H9 (cell line): Measurements from ENCODE around the gene F8. TPM values are rescaled to one million over a fixed set of nuclear protein-coding genes. Genes with fewer than 3 reads are reported as not detected.
"Not testable (repeated sequence)": the region's sequence is repeated elsewhere in the genome, so short reads cannot be mapped to it uniquely, and the experiment has no call there.

Experiments used
- DNase-seq: peaks from one replicate; pipeline ENCODE4 v3.0.0-alpha.2; 2017
- H2AFZ ChIP-seq: one replicate; pipeline ENCODE4 v1.6.1; 2013; ENCODE audit warnings: mild to moderate bottlenecking, low read length, control low read depth, moderate library complexity
- H2AK5ac ChIP-seq: 2 replicates; pipeline ENCODE4 v1.6.1; 2013; ENCODE audit warnings: low read length, control low read depth, mixed read lengths; ENCODE audit not compliant: insufficient read length
- H2BK120ac ChIP-seq: one replicate; pipeline ENCODE4 v1.6.1; 2013; ENCODE audit warnings: low read depth, mild to moderate bottlenecking, low read length, control low read depth, inconsistent platforms; ENCODE audit not compliant: poor library complexity, severe bottlenecking
- H2BK12ac ChIP-seq: 2 replicates; pipeline ENCODE4 v1.6.1; 2013; ENCODE audit warnings: low read length, control low read depth, mixed read lengths, low read depth; ENCODE audit not compliant: insufficient read length
- H2BK15ac ChIP-seq: 2 replicates; pipeline ENCODE4 v1.6.1; 2013; ENCODE audit warnings: low read depth, low read length, control low read depth
- H2BK20ac ChIP-seq: one replicate; pipeline ENCODE4 v1.6.1; 2013; ENCODE audit warnings: low read depth, mild to moderate bottlenecking, low read length, control low read depth, inconsistent platforms; ENCODE audit not compliant: poor library complexity, severe bottlenecking
- H2BK5ac ChIP-seq: 2 replicates; pipeline ENCODE4 v1.6.1; 2013; ENCODE audit warnings: low read length, control low read depth, mixed read lengths; ENCODE audit not compliant: insufficient read length
- H3K14ac ChIP-seq: 2 replicates; pipeline ENCODE4 v1.6.1; 2013; ENCODE audit warnings: low read length, control low read depth; ENCODE audit not compliant: insufficient read depth
- H3K18ac ChIP-seq: 2 replicates; pipeline ENCODE4 v1.6.1; 2013; ENCODE audit warnings: low read depth, mild to moderate bottlenecking, mixed read lengths, low read length, control low read depth; ENCODE audit not compliant: insufficient read length
- H3K23ac ChIP-seq: 2 replicates; pipeline ENCODE4 v1.6.1; 2013; ENCODE audit warnings: low read length, control low read depth, mixed read lengths, low read depth; ENCODE audit not compliant: insufficient read length
- H3K23me2 ChIP-seq: 2 replicates; pipeline ENCODE4 v1.6.1; 2013; ENCODE audit warnings: low read depth, mild to moderate bottlenecking, mixed read lengths, low read length, control low read depth; ENCODE audit not compliant: insufficient read length, poor library complexity, severe bottlenecking
- H3K27ac ChIP-seq: 2 replicates; pipeline ENCODE4 v1.5.1; 2013; ENCODE audit warnings: low read length, control low read depth, mixed read lengths, low read depth; ENCODE audit not compliant: insufficient read length
- H3K27me3 ChIP-seq: 2 replicates; pipeline ENCODE4 v1.6.1; 2013; ENCODE audit warnings: low read length, control low read depth, inconsistent platforms; ENCODE audit not compliant: insufficient read depth
- H3K4ac ChIP-seq: 2 replicates; pipeline ENCODE4 v1.6.1; 2013; ENCODE audit warnings: low read depth, mild to moderate bottlenecking, control low read depth, inconsistent platforms, low read length, moderate library complexity
- H3K4me1 ChIP-seq: 2 replicates; pipeline ENCODE4 v1.6.1; 2013; ENCODE audit warnings: low read length, control low read depth, inconsistent platforms; ENCODE audit not compliant: insufficient read depth
- H3K4me2 ChIP-seq: 2 replicates; pipeline ENCODE4 v1.6.1; 2013; ENCODE audit warnings: low read length, control low read depth, mixed read lengths; ENCODE audit not compliant: insufficient read length, insufficient read depth
- H3K56ac ChIP-seq: 2 replicates; pipeline ENCODE4 v1.6.1; 2013; ENCODE audit warnings: low read depth, mild to moderate bottlenecking, mixed read lengths, low read length, control low read depth; ENCODE audit not compliant: insufficient read length
- H3K79me1 ChIP-seq: 2 replicates; pipeline ENCODE4 v1.6.1; 2013; ENCODE audit warnings: low read depth, mild to moderate bottlenecking, moderate library complexity, low read length, control low read depth, inconsistent platforms; ENCODE audit not compliant: insufficient read depth, poor library complexity, severe bottlenecking
- H3K79me2 ChIP-seq: 2 replicates; pipeline ENCODE4 v1.6.1; 2013; ENCODE audit warnings: low read length, control low read depth, inconsistent platforms; ENCODE audit not compliant: insufficient read depth
- H3K9ac ChIP-seq: 2 replicates; pipeline ENCODE4 v1.6.1; 2013; ENCODE audit warnings: low read length, control low read depth, mixed read lengths; ENCODE audit not compliant: insufficient read length; ENCODE audit errors: extremely low read depth
- H3K9me3 ChIP-seq: one replicate; pipeline ENCODE4 v1.6.1; 2013; ENCODE audit warnings: low read depth, low read length, inconsistent platforms; ENCODE audit not compliant: control insufficient read depth
- H3T11ph ChIP-seq: one replicate; pipeline ENCODE4 v1.6.1; 2013; ENCODE audit warnings: mild to moderate bottlenecking, low read length, control low read depth, inconsistent platforms
- H4K20me1 ChIP-seq: one replicate; pipeline ENCODE4 v1.6.1; 2013; ENCODE audit not compliant: control insufficient read depth, insufficient read length, insufficient read depth
- H4K5ac ChIP-seq: 2 replicates; pipeline ENCODE4 v1.6.1; 2013; ENCODE audit warnings: low read depth, mild to moderate bottlenecking, mixed read lengths, low read length, control low read depth; ENCODE audit not compliant: insufficient read length
- H4K8ac ChIP-seq: replicated peaks from 2 replicates; pipeline ENCODE4 v1.6.1; 2013; ENCODE audit warnings: low read length, control low read depth, mixed read lengths, low read depth; ENCODE audit not compliant: insufficient read length
- H4K91ac ChIP-seq: 2 replicates; pipeline ENCODE4 v1.6.1; 2013; ENCODE audit warnings: low read depth, mild to moderate bottlenecking, moderate library complexity, mixed read lengths, low read length, control low read depth; ENCODE audit not compliant: insufficient read length
- H3K27ac Mint-ChIP-seq, 3 experiments: 2 replicates in 2 of 3; 3 replicates in 1 of 3; pipeline ENCODE4 v1.8.0; 2020 to 2021; ENCODE audit warnings: mixed read lengths in 3 of 3, mild to moderate bottlenecking in 1 of 3, moderate library complexity in 1 of 3
- H3K27me3 Mint-ChIP-seq: 2 replicates; pipeline ENCODE4 v1.8.0; 2021; ENCODE audit warnings: low read depth, mild to moderate bottlenecking, moderate library complexity, mixed read lengths
- H3K36me3 Mint-ChIP-seq, 3 experiments: 2 replicates in 2 of 3; 3 replicates in 1 of 3; pipeline ENCODE4 v1.8.0; 2020 to 2021; ENCODE audit warnings: low read depth in 3 of 3, mixed read lengths in 3 of 3; ENCODE audit not compliant: insufficient read depth in 1 of 3
- H3K4me1 Mint-ChIP-seq, 2 experiments: 2 replicates each; pipeline ENCODE4 v1.8.0; 2020; ENCODE audit warnings: mixed read lengths in 2 of 2
- H3K4me3 Mint-ChIP-seq, 2 experiments: 2 replicates in 1 of 2; 3 replicates in 1 of 2; pipeline ENCODE4 v1.8.0; 2020 to 2021; ENCODE audit warnings: mild to moderate bottlenecking in 2 of 2, mixed read lengths in 2 of 2, moderate library complexity in 1 of 2
- H3K9me3 Mint-ChIP-seq, 2 experiments: 2 replicates in 1 of 2; 3 replicates in 1 of 2; pipeline ENCODE4 v1.8.0; 2020; ENCODE audit warnings: mild to moderate bottlenecking in 2 of 2, mixed read lengths in 2 of 2, moderate library complexity in 1 of 2
- CTCF ChIP-seq: fragments of 200-600 bp; sonication (generic); conservative IDR thresholded peaks from 3 replicates; pipeline ENCODE4 v1.8.0; 2021; ENCODE audit warnings: antibody characterized with exemption, mild to moderate bottlenecking
- WGBS: extraction: QIAGEN DNeasy Blood & Tissue Kit; methylation state at CpG from one replicate; pipeline ENCODE4 v1.1.7; 2013; ENCODE audit warnings: missing lambda C conversion rate, low lambda C conversion rate, mixed read lengths; ENCODE audit not compliant: insufficient read length; ENCODE audit errors: extremely low coverage; 5-methylcytosine and 5-hydroxymethylcytosine counted together
- total RNA-seq: library from RNA; stranded (reverse); gene quantifications from 2 replicates; pipeline ENCODE4 v1.2.1, GENCODE V29; 2021

F8 gene
- total RNA-seq, 1 experiment from 2014 or later: 3.1 TPM

GRCh38 chrX:154890990-154891639 is 131.4 kb downstream of the F8 start:
- no peak overlapping the region for H3K56ac ChIP-seq
- H3K4me3 Mint-ChIP-seq: no peak overlapping the region

GRCh38 chrX:154886789-154887221 is 135.7 kb downstream of the F8 start:
- H3K9me3 Mint-ChIP-seq: peaks cover 13 to 15% of the 10 kb centered on the region in 2 experiments; a peak in 4 of 5 replicates
- H3K4me1 Mint-ChIP-seq, H3K4ac ChIP-seq, H3K79me2 ChIP-seq, H2BK120ac ChIP-seq, H3K36me3 Mint-ChIP-seq, DNase-seq, H3K56ac ChIP-seq, H2BK15ac ChIP-seq, H3K27ac ChIP-seq, H2BK20ac ChIP-seq, H3K27ac Mint-ChIP-seq, H3K4me1 ChIP-seq, H2BK5ac ChIP-seq, H2AFZ ChIP-seq, H3K4me2 ChIP-seq, H3K9ac ChIP-seq, H3K27me3 ChIP-seq, H4K91ac ChIP-seq, H3K18ac ChIP-seq, H4K5ac ChIP-seq, H2AK5ac ChIP-seq, H3K23me2 ChIP-seq, H3T11ph ChIP-seq, H3K79me1 ChIP-seq, H3K4me3 Mint-ChIP-seq, H3K23ac ChIP-seq, H3K27me3 Mint-ChIP-seq, H3K14ac ChIP-seq, H4K8ac ChIP-seq, H4K20me1 ChIP-seq, H2BK12ac ChIP-seq: not testable (repeated sequence)
- peaks cover 14% of the 10 kb centered on the region for H3K9me3 ChIP-seq
- WGBS: no CpG with 5 or more reads among the region's 62 CpGs

More at GRCh38 chrX:154890990-154891639, 131.4 kb downstream of the F8 start:
- DNase-seq: no peak
- no peak overlapping the region for H2BK120ac ChIP-seq
- H3K23ac ChIP-seq: no peak overlapping the region
- H4K20me1 ChIP-seq: no peaks in the 10 kb centered on the region
- H3K27ac Mint-ChIP-seq: no peak overlapping the region
- no peak overlapping the region for H2AFZ ChIP-seq
- H3K9me3 ChIP-seq: peaks cover 35% of the 10 kb centered on the region
- H3K4me1 Mint-ChIP-seq: peaks cover 17 to 24% of the 10 kb centered on the region in 2 experiments
- H3K14ac ChIP-seq: no peak overlapping the region
- H2BK20ac ChIP-seq: no peak overlapping the region
- H3K36me3 Mint-ChIP-seq: peaks cover 0 to 10% (median 5%) of the 10 kb centered on the region in 3 experiments; a peak in 4 of 7 replicates
- H3K27ac ChIP-seq: no peak overlapping the region
- no peak overlapping the region for H2BK15ac ChIP-seq
- H3K79me2 ChIP-seq: peaks cover 1% of the 10 kb centered on the region; the same call in 1 of the 2 replicates
- no peak overlapping the region for H3K4ac ChIP-seq
- no peak overlapping the region for H4K5ac ChIP-seq
- H3K27me3 Mint-ChIP-seq: peaks cover 2% of the 10 kb centered on the region; the same call in 1 of the 2 replicates
- H3K23me2 ChIP-seq: no peaks in the 10 kb centered on the region
- no peak overlapping the region for H2BK5ac ChIP-seq
- H3T11ph ChIP-seq: no peak overlapping the region
- no peaks in the 10 kb centered on the region for H3K79me1 ChIP-seq
- H3K9me3 Mint-ChIP-seq: peaks cover 45 to 47% of the 10 kb centered on the region in 2 experiments
- no peak overlapping the region for H3K4me2 ChIP-seq
- no peak for TF ChIP-seq CTCF
- H4K91ac ChIP-seq: no peak overlapping the region
- no peak overlapping the region for H2BK12ac ChIP-seq
- H3K9ac ChIP-seq: no peak overlapping the region
- no peaks in the 10 kb centered on the region for H3K4me1 ChIP-seq
- no peak overlapping the region for H2AK5ac ChIP-seq
- H3K27me3 ChIP-seq: no peaks in the 10 kb centered on the region
- no peak overlapping the region for H4K8ac ChIP-seq
- no peak overlapping the region for H3K18ac ChIP-seq
- WGBS: no CpG with 5 or more reads among the region's 1 CpG
